Measurements from ENCODE around the gene OVCA2.
A peak's percentile ranks its signal among the peaks of the same experiment; 100 is the strongest.

OVCA2 gene

GRCh38 chr17:2041561-2042389 is at the start of gene OVCA2:
Gene OVCA2, plus strand, starts transcription at chr17:2042022. Its CDS starts 26 bp downstream, at chr17:2042048.
- TF ChIP-seq TCF12 (IDR thresholded peaks at IDR 0.05; ENCODE audit: low read depth), result peak; percentile 51; the same call in 1 of the 2 replicates
- no peak for TF ChIP-seq EP300 (IDR thresholded peaks at IDR 0.05; ENCODE audit: borderline replicate concordance)
- TF ChIP-seq TAF1 (IDR thresholded peaks at IDR 0.05; ENCODE audit: low read depth), result peak; percentile 93
- TF ChIP-seq CREB1 (IDR thresholded peaks at IDR 0.05; ENCODE audit: low read depth), result peak; percentile 72
- TF ChIP-seq YY1 (IDR thresholded peaks at IDR 0.05; ENCODE audit: low read depth), result peak; percentile 97
- no peak for TF ChIP-seq TEAD4 (IDR thresholded peaks at IDR 0.05)
- TF ChIP-seq FOXM1 (IDR thresholded peaks at IDR 0.05; ENCODE audit: borderline replicate concordance, low read depth), result no peak
- no peak for TF ChIP-seq CEBPB (IDR thresholded peaks at IDR 0.05)
- peak; percentile 36; the same call in 1 of the 2 replicates for TF ChIP-seq MAX (IDR thresholded peaks at IDR 0.05)
- no peak for TF ChIP-seq USF1 (IDR thresholded peaks at IDR 0.05)
- TF ChIP-seq RAD21 (IDR thresholded peaks at IDR 0.05; ENCODE audit: low read depth), result peak; percentile 43; the same call in 1 of the 2 replicates
- peak; percentile 79 for TF ChIP-seq ZBTB7A (IDR thresholded peaks at IDR 0.05; ENCODE audit: low read depth)
- TF ChIP-seq REST (IDR thresholded peaks at IDR 0.05; ENCODE audit: low read depth), result 0 out of 2 replicates have a peak, but pooled peaks have one; percentile 4
- peak; percentile 50; the same call in 1 of the 2 replicates for TF ChIP-seq EGR1 (IDR thresholded peaks at IDR 0.05)
- no peak for TF ChIP-seq NFIC (IDR thresholded peaks at IDR 0.05)

- TF ChIP-seq TCF12 (IDR thresholded peaks at IDR 0.05; ENCODE audit: low read depth) (no peak), NFIC (IDR thresholded peaks at IDR 0.05) (no peak), REST (IDR thresholded peaks at IDR 0.05; ENCODE audit: low read depth) (no peak), RAD21 (IDR thresholded peaks at IDR 0.05; ENCODE audit: low read depth) (no peak), TAF1 (IDR thresholded peaks at IDR 0.05; ENCODE audit: low read depth) (no peak), CREB1 (IDR thresholded peaks at IDR 0.05; ENCODE audit: low read depth) (no peak), EP300 (IDR thresholded peaks at IDR 0.05; ENCODE audit: borderline replicate concordance) (no peak), EGR1 (IDR thresholded peaks at IDR 0.05) (no peak), TEAD4 (IDR thresholded peaks at IDR 0.05) (no peak), YY1 (IDR thresholded peaks at IDR 0.05; ENCODE audit: low read depth) (no peak), USF1 (IDR thresholded peaks at IDR 0.05) (no peak), CEBPB (IDR thresholded peaks at IDR 0.05) (no peak)
Observed at GRCh38 chr17:1992541-1992940, 49.3 kb upstream of the OVCA2 start.

GRCh38 chr17:1994707-1995106 is 47.1 kb upstream of the OVCA2 start:
- no peak for TF ChIP-seq CREB1 (IDR thresholded peaks at IDR 0.05; ENCODE audit: low read depth)
- TF ChIP-seq YY1 (IDR thresholded peaks at IDR 0.05; ENCODE audit: low read depth), result no peak
- TF ChIP-seq TEAD4 (IDR thresholded peaks at IDR 0.05), result no peak
- TF ChIP-seq MAX (IDR thresholded peaks at IDR 0.05), result no peak
- TF ChIP-seq TAF1 (IDR thresholded peaks at IDR 0.05; ENCODE audit: low read depth), result no peak
- no peak for TF ChIP-seq USF1 (IDR thresholded peaks at IDR 0.05)
- TF ChIP-seq REST (IDR thresholded peaks at IDR 0.05; ENCODE audit: low read depth), result no peak
- TF ChIP-seq NFIC (IDR thresholded peaks at IDR 0.05), result no peak
- TF ChIP-seq EGR1 (IDR thresholded peaks at IDR 0.05), result no peak
- TF ChIP-seq ZBTB7A (IDR thresholded peaks at IDR 0.05; ENCODE audit: low read depth), result no peak
- no peak for TF ChIP-seq FOXM1 (IDR thresholded peaks at IDR 0.05; ENCODE audit: borderline replicate concordance, low read depth)
- TF ChIP-seq RAD21 (IDR thresholded peaks at IDR 0.05; ENCODE audit: low read depth), result no peak
- TF ChIP-seq EP300 (IDR thresholded peaks at IDR 0.05; ENCODE audit: borderline replicate concordance), result no peak
- no peak for TF ChIP-seq CEBPB (IDR thresholded peaks at IDR 0.05)
- TF ChIP-seq TCF12 (IDR thresholded peaks at IDR 0.05; ENCODE audit: low read depth), result no peak

Data from Ishikawa (cell line).